ENCODE measurements around the gene OCA2. TPM values are rescaled to one million over a fixed set of nuclear protein-coding genes. Genes with fewer than 3 reads are reported as not detected.

OCA2 gene
- total RNA-seq, 2 donors from 2014 or later: not detected

- intact Hi-C loops (cut with DNase I): no loop called here
- Histone ChIP-seq H3K27ac (no peak overlapping the region), H3K9me3 (no peaks in the 10 kb centered on the region), H3K36me3 (replicated peaks in 1 of 2; ENCODE audit: insufficient read depth in 1 of 2, low read depth in 2 of 2) (no peaks in the 10 kb centered on the region), H3K4me1 (no peaks in the 10 kb centered on the region), H3K27me3 (no peaks in the 10 kb centered on the region), H3K4me3 (no peak overlapping the region)
- TF ChIP-seq CTCF (IDR thresholded peaks at IDR 0.05): no peak
- no peak for TF ChIP-seq POLR2A (IDR thresholded peaks at IDR 0.05)
- ATAC-seq (no peak), DNase-seq (no peak)
- 54 to 72% methylated on average over 15 to 17 of the region's 17 CpGs for WGBS, 2 donors
These were observed 302.5 kb downstream of the OCA2 start for GRCh38 chr15:27796405-27797320.

- no peak for TF ChIP-seq CTCF (IDR thresholded peaks at IDR 0.05)
- TF ChIP-seq POLR2A (IDR thresholded peaks at IDR 0.05): no peak
- Histone ChIP-seq H3K36me3 (replicated peaks in 1 of 2; ENCODE audit: insufficient read depth in 1 of 2, low read depth in 2 of 2) (no peaks in the 10 kb centered on the region), H3K4me1 (no peaks in the 10 kb centered on the region), H3K27ac (no peak overlapping the region), H3K27me3 (no peaks in the 10 kb centered on the region), H3K9me3 (no peaks in the 10 kb centered on the region), H3K4me3 (no peak overlapping the region)
- WGBS, 2 donors: 38 to 45% methylated on average over 10 of the region's 10 CpGs
- intact Hi-C loops (cut with DNase I): no loop called here
- DNase-seq (no peak), ATAC-seq (no peak)
These were observed 306.3 kb downstream of the OCA2 start for GRCh38 chr15:27792756-27793264.

GRCh38 chr15:27790270-27790669 lies 308.8 kb downstream of the OCA2 start:
- 20 to 28% methylated on average over 1 of the region's 1 CpG for WGBS, 2 donors

GRCh38 chr15:27787931-27788330 lies 311.2 kb downstream of the OCA2 start:
- no peak for DNase-seq
- ATAC-seq: no peak
- WGBS, 2 donors: 67 to 79% methylated on average over 1 of the region's 1 CpG
- Histone ChIP-seq H3K27me3 (no peaks in the 10 kb centered on the region), H3K4me1 (no peaks in the 10 kb centered on the region), H3K36me3 (replicated peaks in 1 of 2; ENCODE audit: insufficient read depth in 1 of 2, low read depth in 2 of 2) (no peaks in the 10 kb centered on the region), H3K9me3 (no peaks in the 10 kb centered on the region), H3K27ac (no peak overlapping the region), H3K4me3 (no peak overlapping the region)
- TF ChIP-seq CTCF (IDR thresholded peaks at IDR 0.05): no peak
- no peak for TF ChIP-seq POLR2A (IDR thresholded peaks at IDR 0.05)
- intact Hi-C loops (cut with DNase I): no loop called here

More at GRCh38 chr15:27790270-27790669, 308.8 kb downstream of the OCA2 start:
- no peak overlapping the region for H3K27ac ChIP-seq
- intact Hi-C loops (cut with DNase I): no loop called here
- no peaks in the 10 kb centered on the region for H3K4me1 ChIP-seq
- ATAC-seq (no peak), DNase-seq (no peak)
- H3K9me3 ChIP-seq: no peaks in the 10 kb centered on the region
- TF ChIP-seq CTCF (IDR thresholded peaks at IDR 0.05): no peak
- TF ChIP-seq POLR2A (IDR thresholded peaks at IDR 0.05): no peak
- no peaks in the 10 kb centered on the region for H3K36me3 ChIP-seq (replicated peaks in 1 of 2; ENCODE audit: insufficient read depth in 1 of 2, low read depth in 2 of 2)
- H3K27me3 ChIP-seq: no peaks in the 10 kb centered on the region
- H3K4me3 ChIP-seq: no peak overlapping the region
